SK-MEL-5 (cell line): ENCODE results near the gene PPM1B. TPM values are rescaled to one million over a fixed set of nuclear protein-coding genes. Genes with fewer than 3 reads are reported as not detected.

Source experiments
- DNase-seq: peaks from one replicate; pipeline ENCODE4 v3.0.0-alpha.2; 2016; ENCODE audit warnings: low read depth, low spot score
- in situ Hi-C: cut with HindIII; loops from 2 replicates; pipeline ENCODE4 v1.10.0; 2016; ENCODE audit warnings: low sequenced_read_pairs, high pct_unique_total_duplicates, low pct_unique_long_range_greater_than_20kb
- small RNA-seq, 2 experiments: library from RNA; depleted of rRNA; stranded (forward); fragments of <200 nt; gene quantifications; one replicate each; pipeline ENCODE3, GENCODE V24; 2014
- total RNA-seq: library from RNA; depleted of rRNA; stranded (reverse); fragments of >200 nt; shearing (Covaris generic); gene quantifications from 2 replicates; pipeline ENCODE4 v1.2.3, GENCODE V29; 2014; rRNA removed

The PPM1B gene
- total RNA-seq, 1 experiment from 2014 or later: 25.2 TPM

- DNase-seq: peak; percentile 89
- in situ Hi-C loops: no loop called here
Measured at GRCh38 chr2:44269831-44270230, 101.2 kb downstream of the PPM1B start.

GRCh38 chr2:44271296-44271695 is 102.6 kb downstream of the PPM1B start:
- DNase-seq: no peak
- in situ Hi-C loops: no loop called here

DNA sequence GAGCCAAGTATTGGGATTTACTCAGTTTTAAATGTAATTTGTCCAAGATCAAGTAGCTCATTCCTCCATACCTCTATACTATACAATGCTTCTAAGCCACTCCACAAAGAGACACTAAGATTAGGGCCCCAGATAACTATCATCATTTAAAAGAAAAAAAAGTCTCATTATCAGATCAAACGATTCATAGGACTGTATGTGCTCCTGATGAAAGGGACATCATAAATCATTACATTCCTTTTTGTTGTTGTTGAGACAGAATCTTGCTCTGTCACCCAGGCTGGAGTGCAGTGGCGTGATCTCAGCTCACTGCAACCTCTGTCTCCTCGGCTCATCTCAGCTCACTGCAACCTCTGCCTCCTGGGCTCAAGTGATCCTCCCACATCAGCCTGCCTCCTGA is 104.4 kb downstream of the PPM1B start:
- in situ Hi-C loops: no loop called here
- DNase-seq: no peak

- in situ Hi-C loops: no loop called here
- DNase-seq: no peak
Measured at GRCh38 chr2:44273596-44273995, 104.9 kb downstream of the PPM1B start.

DNA sequence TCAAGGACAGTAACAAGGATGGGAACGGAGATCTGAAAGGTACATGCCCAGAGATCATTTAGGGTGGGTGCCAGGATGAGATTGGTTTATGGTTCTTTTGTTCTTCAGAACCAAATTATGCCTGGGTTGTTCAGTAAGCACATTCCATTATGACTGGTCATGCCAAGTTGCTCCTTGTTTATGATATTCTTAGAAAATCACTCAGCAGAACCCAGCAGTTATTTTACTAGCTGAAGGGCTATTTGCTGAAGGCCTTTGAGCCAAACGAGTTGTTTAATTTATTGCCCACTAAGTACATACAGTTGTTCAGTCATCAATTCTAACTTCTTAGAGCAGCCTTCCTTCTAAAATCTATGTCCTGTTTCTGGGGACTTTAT is 107.2 kb downstream of the PPM1B start:
- DNase-seq: no peak
- in situ Hi-C loops: no loop called here

GRCh38 chr2:44277541-44277940 is 108.9 kb downstream of the PPM1B start:
- in situ Hi-C loops: no loop called here
- no peak for DNase-seq

DNA sequence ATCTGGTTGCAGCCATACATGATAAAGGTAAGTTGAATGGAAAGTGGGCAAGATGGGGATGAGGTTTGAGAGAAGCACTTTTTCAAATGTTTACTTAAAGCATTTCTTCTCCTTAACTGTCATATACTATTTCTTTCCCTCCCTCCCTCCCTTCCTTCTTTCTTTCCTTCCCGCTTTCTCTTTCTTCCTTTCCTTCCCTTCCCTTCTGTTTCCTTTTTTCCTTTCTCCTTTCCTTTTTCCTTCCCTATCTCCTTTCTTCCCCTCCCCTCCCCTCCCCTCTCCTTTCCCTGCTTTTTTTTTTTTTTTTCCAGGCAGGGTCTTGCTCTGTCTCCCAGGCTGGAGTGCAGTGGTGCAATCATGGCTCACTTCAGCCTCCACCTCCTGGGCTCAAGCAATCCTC is 112.2 kb downstream of the PPM1B start:
- DNase-seq: no peak
- in situ Hi-C loops: no loop called here

Small RNA genes lying within 50 kb of the gene (small RNA-seq; reads per million reads assigned to genes)
- gene RNU6-566P: 0 reads per million in 2 experiments

Other genes with a start within 250 kb of the PPM1B start
- gene LRPPRC, start 172.9 kb upstream of the PPM1B start, total RNA-seq: 162 and 169 TPM in 2 replicates
- gene SLC3A1, start 106.6 kb downstream of the PPM1B start, total RNA-seq: 0.08 and 0.61 TPM in 2 replicates
- gene PREPL, start 192.6 kb downstream of the PPM1B start, total RNA-seq: 72.5 and 78.5 TPM in 2 replicates
- 6.4 and 10.7 TPM in 2 replicates for gene CAMKMT, start 193.1 kb downstream of the PPM1B start, total RNA-seq